Common myeloid progenitor, CD34-positive (primary cell): ENCODE results near the gene SYNDIG1.
A peak's percentile ranks its signal among the peaks of the same experiment; 100 is the strongest.

Experiments used
- CTCF ChIA-PET: fragments of 350-600 bp; sonication (Branson Sonifier 250); formaldehyde crosslinking; loops from one replicate; lab custom pipeline; 2021; ENCODE audit warnings: antibody characterized with exemption; lab: Charles Lee
- POLR2A ChIA-PET: fragments of 350-600 bp; sonication (Branson Sonifier 250); formaldehyde crosslinking; loops from one replicate; lab custom pipeline; 2021; ENCODE audit warnings: antibody characterized with exemption; lab: Charles Lee
- DNase-seq, 3 donors: peaks; one replicate each; pipeline versions ENCODE4 v3.0.0 to v3.0.0-alpha.2; 2013
- H3K27ac ChIP-seq, 2 experiments: 1 replicate in 1 of 2; 2 replicates in 1 of 2; pipeline ENCODE4 v1.7.0; 2013; ENCODE audit warnings: inconsistent platforms in 2 of 2, low read length in 2 of 2, mild to moderate bottlenecking in 2 of 2, low read depth in 1 of 2, moderate library complexity in 1 of 2; ENCODE audit not compliant: severe bottlenecking in 2 of 2, insufficient read depth in 1 of 2, poor library complexity in 1 of 2
- H3K27me3 ChIP-seq, 5 experiments: replicated peaks in 2 of 5; 1 replicate in 3 of 5; 2 replicates in 2 of 5; pipeline versions ENCODE4 v1.6.1 to v1.7.0; 2013; ENCODE audit warnings: low read length in 4 of 5, mild to moderate bottlenecking in 2 of 5, moderate library complexity in 2 of 5, inconsistent platforms in 1 of 5; ENCODE audit not compliant: insufficient read depth in 5 of 5, control insufficient read depth in 4 of 5
- H3K36me3 ChIP-seq, 4 experiments: 1 replicate in 2 of 4; 2 replicates in 2 of 4; pipeline versions ENCODE4 v1.6.1 to v1.7.0; 2013; ENCODE audit warnings: low read length in 3 of 4, control low read depth in 1 of 4, mild to moderate bottlenecking in 1 of 4; ENCODE audit not compliant: control insufficient read depth in 4 of 4, insufficient read depth in 4 of 4
- H3K4me1 ChIP-seq, 4 experiments: 1 replicate in 3 of 4; 2 replicates in 1 of 4; pipeline versions ENCODE4 v1.6.1 to v1.7.1; 2013; ENCODE audit warnings: low read length in 3 of 4, mild to moderate bottlenecking in 3 of 4, control low read depth in 1 of 4, inconsistent platforms in 1 of 4, moderate library complexity in 1 of 4; ENCODE audit not compliant: control insufficient read depth in 4 of 4, insufficient read depth in 4 of 4; ENCODE audit errors: control extremely low read depth in 1 of 4
- H3K4me3 ChIP-seq, 7 experiments: 1 replicate in 4 of 7; 2 replicates in 3 of 7; pipeline versions ENCODE4 v1.5.1 to v1.7.0; 2013; ENCODE audit warnings: mild to moderate bottlenecking in 7 of 7, low read length in 6 of 7, moderate library complexity in 6 of 7, inconsistent platforms in 2 of 7, low read depth in 2 of 7, control low read depth in 1 of 7; ENCODE audit not compliant: insufficient read depth in 4 of 7, control insufficient read depth in 1 of 7; ENCODE audit errors: extremely low read depth in 1 of 7
- H3K9me3 ChIP-seq, 5 experiments: 1 replicate in 4 of 5; 2 replicates in 1 of 5; pipeline versions ENCODE4 v1.6.1 to v1.7.1; 2013; ENCODE audit warnings: low read length in 4 of 5, mild to moderate bottlenecking in 2 of 5, inconsistent platforms in 1 of 5, low read depth in 1 of 5, moderate library complexity in 1 of 5; ENCODE audit not compliant: control insufficient read depth in 4 of 5, insufficient read depth in 2 of 5; ENCODE audit errors: control extremely low read depth in 1 of 5
- WGBS: methylation state at CpG from one replicate; pipeline ENCODE4 v1.1.5; 2013; ENCODE audit not compliant: insufficient coverage; 5-methylcytosine and 5-hydroxymethylcytosine counted together

The SYNDIG1 gene

DNA sequence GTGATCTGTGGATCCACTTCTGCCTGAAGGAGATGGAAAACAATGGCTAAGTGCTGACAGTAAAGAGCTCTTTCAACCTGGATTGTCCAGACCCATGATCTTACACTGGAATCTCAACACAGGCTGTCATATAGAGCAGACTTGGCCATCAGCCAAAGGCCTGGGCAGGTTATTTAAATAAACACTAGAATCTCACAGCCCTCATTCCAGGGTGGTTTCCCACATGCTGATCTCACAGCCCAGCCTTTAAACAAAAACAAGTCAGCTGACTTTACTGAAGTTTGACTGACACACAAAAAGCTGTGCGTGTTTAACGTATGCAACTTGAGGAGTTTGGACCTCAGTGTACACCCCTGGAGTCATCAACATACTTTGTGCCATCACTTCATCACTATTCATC is 28.4 kb downstream of the SYNDIG1 start:
- 100% methylated on average over 1 of the region's 2 CpGs for WGBS
- no peaks in the 10 kb centered on the region for H3K27me3 ChIP-seq
- no peaks in the 10 kb centered on the region for H3K36me3 ChIP-seq
- peak in 1 of 3 donors; percentile 9 for DNase-seq
- H3K4me3 ChIP-seq = no peak overlapping the region
- no peak overlapping the region for H3K27ac ChIP-seq
- no peaks in the 10 kb centered on the region for H3K4me1 ChIP-seq
- H3K9me3 ChIP-seq = no peaks in the 10 kb centered on the region
- ChIA-PET CTCF (no interaction called here), POLR2A (no interaction called here)

DNA sequence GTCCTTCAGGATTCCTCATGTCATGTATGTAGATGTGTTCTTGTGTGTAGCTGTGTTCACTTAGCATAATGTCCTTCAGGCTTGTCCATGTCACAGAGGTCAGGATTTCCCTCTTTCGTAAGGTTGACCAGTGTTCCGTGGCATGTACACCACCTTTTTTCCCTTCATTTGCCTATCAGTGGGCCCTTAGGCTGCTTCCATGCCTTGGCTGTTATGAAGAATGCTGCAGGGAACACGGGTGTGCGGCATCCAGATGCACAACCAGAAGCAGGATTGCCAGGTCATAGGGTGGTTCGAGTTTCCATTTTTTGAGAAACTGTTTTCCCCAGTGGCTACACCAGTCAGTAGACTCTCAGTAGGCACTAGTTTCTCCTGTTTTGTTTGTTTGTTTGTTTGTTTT is 29.2 kb downstream of the SYNDIG1 start:
- H3K9me3 ChIP-seq = no peaks in the 10 kb centered on the region
- no peak overlapping the region for H3K4me3 ChIP-seq
- CTCF ChIA-PET = no interaction called here
- no peak for DNase-seq
- WGBS = 96% methylated on average over 4 of the region's 5 CpGs
- H3K4me1 ChIP-seq = no peaks in the 10 kb centered on the region
- no peak overlapping the region for H3K27ac ChIP-seq
- POLR2A ChIA-PET = no interaction called here
- H3K36me3 ChIP-seq = no peaks in the 10 kb centered on the region
- H3K27me3 ChIP-seq = no peaks in the 10 kb centered on the region

GRCh38 chr20:24499472-24499871 is 30.0 kb downstream of the SYNDIG1 start:
- ChIA-PET CTCF (no interaction called here), POLR2A (no interaction called here)
- no peak for DNase-seq
- H3K4me1 ChIP-seq = no peaks in the 10 kb centered on the region
- no peaks in the 10 kb centered on the region for H3K36me3 ChIP-seq
- H3K9me3 ChIP-seq = no peaks in the 10 kb centered on the region
- 100% methylated on average over 5 of the region's 6 CpGs for WGBS
- H3K27me3 ChIP-seq = no peaks in the 10 kb centered on the region
- no peak overlapping the region for H3K27ac ChIP-seq
- H3K4me3 ChIP-seq = no peak overlapping the region

- Histone ChIP-seq H3K4me1 (peaks cover 0 to 7% (median 1%) of the 10 kb centered on the region in 4 experiments), H3K9me3 (no peaks in the 10 kb centered on the region), H3K27ac (no peak overlapping the region), H3K4me3 (no peak overlapping the region), H3K36me3 (no peaks in the 10 kb centered on the region), H3K27me3 (no peaks in the 10 kb centered on the region)
- ChIA-PET POLR2A (no interaction called here), CTCF (no interaction called here)
- no peak for DNase-seq
- 91% methylated on average over 15 of the region's 15 CpGs for WGBS
Measured at GRCh38 chr20:24501764-24502556, 32.5 kb downstream of the SYNDIG1 start.

DNA sequence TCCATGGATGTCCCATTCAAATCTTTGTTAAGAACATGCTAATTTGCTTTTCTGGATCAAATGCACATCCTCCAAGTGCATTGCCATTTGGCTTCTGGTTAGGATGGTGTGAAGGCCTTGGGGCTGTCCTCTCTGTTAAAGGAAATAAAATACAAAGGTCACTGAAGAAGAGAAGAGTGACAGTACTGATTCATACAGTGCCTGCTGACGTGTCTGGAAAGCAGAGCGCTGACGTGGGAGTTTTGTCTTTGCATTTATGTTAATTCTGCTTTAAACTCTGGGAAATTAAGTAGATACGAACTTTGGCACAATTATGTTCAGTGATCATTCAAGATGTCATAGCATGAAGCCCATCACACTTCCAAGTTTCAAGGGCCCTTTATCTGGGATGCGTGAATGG is 33.2 kb downstream of the SYNDIG1 start:
- Histone ChIP-seq H3K4me3 (no peak overlapping the region), H3K27me3 (no peaks in the 10 kb centered on the region), H3K36me3 (no peaks in the 10 kb centered on the region), H3K4me1 (peaks cover 0 to 14% (median 8%) of the 10 kb centered on the region in 4 experiments), H3K27ac (no peak overlapping the region), H3K9me3 (no peaks in the 10 kb centered on the region)
- 100% methylated on average over 4 of the region's 5 CpGs for WGBS
- no peak for DNase-seq
- ChIA-PET POLR2A (no interaction called here), CTCF (interaction anchor here (0.7 to 0.8 kb wide), 2 partner anchors 10 to 278 kb away, joined by 3 read pairs; no protein-coding TSS in a partner anchor)

GRCh38 chr20:24503352-24503931 is 34.0 kb downstream of the SYNDIG1 start:
- CTCF ChIA-PET = interaction anchor here (0.7 to 0.8 kb wide), 2 partner anchors 10 to 278 kb away, joined by 3 read pairs; no protein-coding TSS in a partner anchor
- Histone ChIP-seq H3K36me3 (no peaks in the 10 kb centered on the region), H3K4me1 (peaks cover 0 to 18% (median 10%) of the 10 kb centered on the region in 4 experiments), H3K9me3 (no peaks in the 10 kb centered on the region), H3K4me3 (no peak overlapping the region), H3K27ac (no peak overlapping the region), H3K27me3 (no peaks in the 10 kb centered on the region)
- no peak for DNase-seq
- POLR2A ChIA-PET = no interaction called here
- 97% methylated on average over 8 of the region's 9 CpGs for WGBS
